Measurements from ENCODE around the gene TCEA2.

TCEA2 gene

GRCh38 chr20:64049878-64050260, 13.1 kb upstream of the TCEA2 start:
- no peak for DNase-seq

- no peak for DNase-seq
These were observed 12.6 kb upstream of the TCEA2 start for GRCh38 chr20:64050261-64051032.

- DNase-seq, result no peak
These were observed 12.0 kb upstream of the TCEA2 start for GRCh38 chr20:64051033-64051452.

- no peak for DNase-seq
These were observed 11.3 kb upstream of the TCEA2 start for GRCh38 chr20:64051561-64052325.

- DNase-seq, result no peak
These were observed 10.7 kb upstream of the TCEA2 start for GRCh38 chr20:64052326-64052722.

GRCh38 chr20:64052987-64053840, 9.8 kb upstream of the TCEA2 start:
- no peak for DNase-seq

GRCh38 chr20:64053841-64054661, 8.9 kb upstream of the TCEA2 start:
- DNase-seq, result no peak

- DNase-seq, result no peak
These were observed 7.6 kb upstream of the TCEA2 start for GRCh38 chr20:64055396-64055892.

- no peak for DNase-seq
These were observed 6.9 kb upstream of the TCEA2 start for GRCh38 chr20:64055893-64056638.

GRCh38 chr20:64056639-64056888, 6.4 kb upstream of the TCEA2 start:
- no peak for DNase-seq

- DNase-seq, result peak; percentile 29
These were observed 5.9 kb upstream of the TCEA2 start for GRCh38 chr20:64056889-64057627.

- peak; percentile 86 for DNase-seq
These were observed 5.1 kb upstream of the TCEA2 start for GRCh38 chr20:64057628-64058498.

GRCh38 chr20:64058536-64058935, 4.5 kb upstream of the TCEA2 start:
- no peak for DNase-seq

GRCh38 chr20:64062276-64062595, 762 bp upstream of the TCEA2 start:
- no peak for DNase-seq

- peak; percentile 51 for DNase-seq
These were observed 569 bp downstream of the TCEA2 start for GRCh38 chr20:64063389-64064144.

GRCh38 chr20:64064145-64064698, 1.2 kb downstream of the TCEA2 start:
- no peak for DNase-seq

GRCh38 chr20:64065062-64065973, 2.3 kb downstream of the TCEA2 start:
- DNase-seq, result no peak

- DNase-seq, result no peak
These were observed 3.0 kb downstream of the TCEA2 start for GRCh38 chr20:64065974-64066343.

Data from activated naive CD4-positive, alpha-beta T cell treated with anti-CD3 and anti-CD28 coated beads, Interleukin-2, amount 50 U/mL, for 16 hours (primary cell).